Measurements from ENCODE around the gene EPGN. TPM values are rescaled to one million over a fixed set of nuclear protein-coding genes. Genes with fewer than 3 reads are reported as not detected.

The EPGN gene
- total and polyA plus RNA-seq, 2 donors (not counting 1 experiment from before 2014, with no cell fraction given): 0.77 TPM; not detected in 1

GRCh38 chr4:74361671-74362070 is 53.4 kb downstream of the EPGN start:
- H3K4me1 ChIP-seq (ENCODE audit: control insufficient read depth, extremely low read depth, insufficient read depth, low read length): no peaks in the 10 kb centered on the region
- no peak for DNase-seq (ENCODE audit: low read depth in 2 of 2)
- TF ChIP-seq EZH2 (IDR thresholded peaks at IDR 0.05; ENCODE audit: low read length, missing control alignments): no peak
- no peak for TF ChIP-seq CTCF (conservative IDR thresholded peaks at IDR 0.05 in 1 of 2, IDR thresholded peaks at IDR 0.05 in 1 of 2; ENCODE audit: low read depth in 1 of 2, low read length in 2 of 2)
- no peaks in the 10 kb centered on the region for H4K20me1 ChIP-seq (ENCODE audit: control insufficient read depth, extremely low read depth, insufficient read depth, low read length)
- H3K4me2 ChIP-seq (ENCODE audit: extremely low read depth, insufficient read depth, low read length): no peak overlapping the region
- H3K4me3 ChIP-seq (replicated peaks in 1 of 4; ENCODE audit: control extremely low read depth in 1 of 4, insufficient read depth in 1 of 4, low read depth in 3 of 4, low read length in 4 of 4): no peak overlapping the region
- H3K9ac ChIP-seq (ENCODE audit: insufficient read depth, low read length): no peak overlapping the region
- H3K9me3 ChIP-seq (ENCODE audit: control insufficient read depth, insufficient read depth, low read depth, low read length): no peaks in the 10 kb centered on the region
- no peaks in the 10 kb centered on the region for H3K36me3 ChIP-seq (ENCODE audit: control insufficient read depth, insufficient read depth, low read length)
- no peak overlapping the region for H3K27ac ChIP-seq (ENCODE audit: insufficient read depth, low read length)
- H2AFZ ChIP-seq (ENCODE audit: low read length): no peak overlapping the region
- no peaks in the 10 kb centered on the region for H3K79me2 ChIP-seq (ENCODE audit: control insufficient read depth, insufficient read depth, low read length)
- no peaks in the 10 kb centered on the region for H3K27me3 ChIP-seq (ENCODE audit: control insufficient read depth, insufficient read depth, low read length)

DNA sequence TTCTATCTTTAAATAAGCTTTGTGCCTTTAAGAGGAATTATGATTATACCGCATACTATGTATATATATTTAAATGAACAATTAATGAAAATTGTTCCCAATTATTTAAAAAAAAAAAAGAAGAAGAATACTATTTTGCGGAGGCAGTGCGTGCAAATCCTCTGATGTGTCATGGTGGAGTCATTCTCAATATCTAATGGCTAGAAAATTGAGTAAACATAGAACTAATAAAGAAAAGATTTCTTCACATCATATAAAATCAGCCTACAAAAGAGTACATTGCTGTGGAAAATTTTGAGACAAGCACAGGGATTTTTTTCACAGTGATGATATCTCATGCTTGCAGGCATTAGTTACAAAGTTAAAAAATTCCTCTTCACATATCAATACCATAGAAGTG is 54.1 kb downstream of the EPGN start:
- no peak for DNase-seq (ENCODE audit: low read depth in 2 of 2)
- TF ChIP-seq EZH2 (IDR thresholded peaks at IDR 0.05; ENCODE audit: low read length, missing control alignments): no peak
- no peak for TF ChIP-seq CTCF (conservative IDR thresholded peaks at IDR 0.05 in 1 of 2, IDR thresholded peaks at IDR 0.05 in 1 of 2; ENCODE audit: low read depth in 1 of 2, low read length in 2 of 2)
- H3K4me3 ChIP-seq (replicated peaks in 1 of 4; ENCODE audit: control extremely low read depth in 1 of 4, insufficient read depth in 1 of 4, low read depth in 3 of 4, low read length in 4 of 4): no peak overlapping the region

DNA sequence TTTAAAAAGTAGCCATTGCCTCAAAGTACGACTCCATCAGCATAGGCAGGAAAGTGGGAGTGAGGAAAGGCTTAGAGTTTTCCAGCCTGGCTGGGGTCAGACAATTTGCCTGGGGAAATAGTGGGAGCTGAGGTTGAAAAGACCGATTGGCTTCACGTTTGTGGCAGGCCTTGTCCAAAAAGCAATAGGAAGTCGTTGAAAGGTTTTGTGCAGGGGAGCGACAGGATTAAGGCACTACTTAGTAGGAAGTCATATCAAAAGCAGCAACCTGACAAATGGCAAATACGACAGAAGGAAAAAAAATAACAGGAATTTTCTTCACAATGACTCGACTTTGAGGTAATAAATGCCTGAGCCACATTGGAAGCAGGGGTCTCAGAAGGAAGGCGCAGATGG is 56.0 kb downstream of the EPGN start:
- Histone ChIP-seq H3K4me3 (replicated peaks in 1 of 4; ENCODE audit: control extremely low read depth in 1 of 4, insufficient read depth in 1 of 4, low read depth in 3 of 4, low read length in 4 of 4) (peak overlapping the region in 1 of 4 experiments; percentile 93), H3K79me2 (ENCODE audit: control insufficient read depth, insufficient read depth, low read length) (no peaks in the 10 kb centered on the region), H4K20me1 (ENCODE audit: control insufficient read depth, extremely low read depth, insufficient read depth, low read length) (no peaks in the 10 kb centered on the region), H3K9ac (ENCODE audit: insufficient read depth, low read length) (no peak overlapping the region), H3K27ac (ENCODE audit: insufficient read depth, low read length) (no peak overlapping the region), H3K36me3 (ENCODE audit: control insufficient read depth, insufficient read depth, low read length) (no peaks in the 10 kb centered on the region), H3K4me1 (ENCODE audit: control insufficient read depth, extremely low read depth, insufficient read depth, low read length) (no peaks in the 10 kb centered on the region), H3K4me2 (ENCODE audit: extremely low read depth, insufficient read depth, low read length) (peak overlapping the region; percentile 84), H3K27me3 (ENCODE audit: control insufficient read depth, insufficient read depth, low read length) (no peaks in the 10 kb centered on the region), H2AFZ (ENCODE audit: low read length) (peak overlapping the region; percentile 41), H3K9me3 (ENCODE audit: control insufficient read depth, insufficient read depth, low read depth, low read length) (no peaks in the 10 kb centered on the region)
- TF ChIP-seq EZH2 (IDR thresholded peaks at IDR 0.05; ENCODE audit: low read length, missing control alignments): no peak
- TF ChIP-seq CTCF (conservative IDR thresholded peaks at IDR 0.05 in 1 of 2, IDR thresholded peaks at IDR 0.05 in 1 of 2; ENCODE audit: low read depth in 1 of 2, low read length in 2 of 2): no peak
- no peak for DNase-seq (ENCODE audit: low read depth in 2 of 2)

More for the DNA sequence above, 54.1 kb downstream of the EPGN start:
- Histone ChIP-seq H3K36me3 (ENCODE audit: control insufficient read depth, insufficient read depth, low read length) (no peaks in the 10 kb centered on the region), H2AFZ (ENCODE audit: low read length) (no peak overlapping the region), H4K20me1 (ENCODE audit: control insufficient read depth, extremely low read depth, insufficient read depth, low read length) (no peaks in the 10 kb centered on the region), H3K27ac (ENCODE audit: insufficient read depth, low read length) (no peak overlapping the region), H3K4me2 (ENCODE audit: extremely low read depth, insufficient read depth, low read length) (no peak overlapping the region), H3K9ac (ENCODE audit: insufficient read depth, low read length) (no peak overlapping the region), H3K27me3 (ENCODE audit: control insufficient read depth, insufficient read depth, low read length) (no peaks in the 10 kb centered on the region), H3K79me2 (ENCODE audit: control insufficient read depth, insufficient read depth, low read length) (no peaks in the 10 kb centered on the region), H3K4me1 (ENCODE audit: control insufficient read depth, extremely low read depth, insufficient read depth, low read length) (no peaks in the 10 kb centered on the region), H3K9me3 (ENCODE audit: control insufficient read depth, insufficient read depth, low read depth, low read length) (no peaks in the 10 kb centered on the region)

Data from fibroblast of lung (primary cell).